B cell (primary cell): ENCODE data around the gene MTHFSD.

Source experiments
- EZH2 ChIP-seq: IDR thresholded peaks from 2 replicates; pipeline ENCODE4 v1.6.1; 2012; ENCODE audit warnings: borderline replicate concordance, low read depth, mild to moderate bottlenecking, moderate library complexity, low read length; ENCODE audit not compliant: insufficient read depth, poor library complexity, severe bottlenecking
- TF ChIP-seq, protein P1 (sequence below): fragments of 200-600 bp; IDR thresholded peaks from one replicate; pipeline ENCODE4 v1.8.0; 2022; ENCODE audit warnings: antibody characterized with exemption, mild to moderate bottlenecking

- TF ChIP-seq, protein P1, sequence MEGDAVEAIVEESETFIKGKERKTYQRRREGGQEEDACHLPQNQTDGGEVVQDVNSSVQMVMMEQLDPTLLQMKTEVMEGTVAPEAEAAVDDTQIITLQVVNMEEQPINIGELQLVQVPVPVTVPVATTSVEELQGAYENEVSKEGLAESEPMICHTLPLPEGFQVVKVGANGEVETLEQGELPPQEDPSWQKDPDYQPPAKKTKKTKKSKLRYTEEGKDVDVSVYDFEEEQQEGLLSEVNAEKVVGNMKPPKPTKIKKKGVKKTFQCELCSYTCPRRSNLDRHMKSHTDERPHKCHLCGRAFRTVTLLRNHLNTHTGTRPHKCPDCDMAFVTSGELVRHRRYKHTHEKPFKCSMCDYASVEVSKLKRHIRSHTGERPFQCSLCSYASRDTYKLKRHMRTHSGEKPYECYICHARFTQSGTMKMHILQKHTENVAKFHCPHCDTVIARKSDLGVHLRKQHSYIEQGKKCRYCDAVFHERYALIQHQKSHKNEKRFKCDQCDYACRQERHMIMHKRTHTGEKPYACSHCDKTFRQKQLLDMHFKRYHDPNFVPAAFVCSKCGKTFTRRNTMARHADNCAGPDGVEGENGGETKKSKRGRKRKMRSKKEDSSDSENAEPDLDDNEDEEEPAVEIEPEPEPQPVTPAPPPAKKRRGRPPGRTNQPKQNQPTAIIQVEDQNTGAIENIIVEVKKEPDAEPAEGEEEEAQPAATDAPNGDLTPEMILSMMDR, result no peak
- TF ChIP-seq EZH2, result no peak
Measured at GRCh38 chr16:86550281-86550680, 4.8 kb downstream of the MTHFSD start.
